Activated CD8-positive, alpha-beta T cell treated with anti-CD3 and anti-CD28 coated beads for 36 hours (primary cell): ENCODE data around the gene TLR9. TPM values are rescaled to one million over a fixed set of nuclear protein-coding genes. Genes with fewer than 3 reads are reported as not detected.

Experiments
- ATAC-seq: fragments of 200-7000 bp; cut with Tn5 transposase; one replicate; pipeline ENCODE4 v1.10.0; 2021; ENCODE audit warnings: mild to moderate bottlenecking, moderate library complexity
- CTCF ChIA-PET: fragments of 350-600 bp; sonication (Branson Sonifier 250); formaldehyde crosslinking; loops from one replicate; lab custom pipeline; 2021; ENCODE audit warnings: antibody characterized with exemption; lab: Charles Lee
- POLR2A ChIA-PET: fragments of 350-600 bp; sonication (Branson Sonifier 250); formaldehyde crosslinking; loops from one replicate; lab custom pipeline; 2021; ENCODE audit warnings: antibody characterized with exemption; lab: Charles Lee
- DNase-seq: peaks from one replicate; pipeline ENCODE4 v3.0.0-alpha.2; 2020
- H3K27ac Mint-ChIP-seq: one replicate; pipeline ENCODE4 v1.8.0; 2021; ENCODE audit warnings: mild to moderate bottlenecking, mixed read lengths
- H3K27me3 Mint-ChIP-seq: one replicate; pipeline ENCODE4 v1.8.0; 2021; ENCODE audit warnings: mixed read lengths
- H3K36me3 Mint-ChIP-seq: one replicate; pipeline ENCODE4 v1.8.0; 2021; ENCODE audit warnings: low read depth, mixed read lengths
- H3K4me1 Mint-ChIP-seq: one replicate; pipeline ENCODE4 v1.8.0; 2021; ENCODE audit warnings: low read depth, mixed read lengths
- H3K4me3 Mint-ChIP-seq: one replicate; pipeline ENCODE4 v1.8.0; 2021; ENCODE audit warnings: mild to moderate bottlenecking, moderate library complexity, mixed read lengths
- H3K9me3 Mint-ChIP-seq: one replicate; pipeline ENCODE4 v1.8.0; 2021; ENCODE audit warnings: mixed read lengths
- CTCF ChIP-seq: fragments of 200-600 bp; IDR thresholded peaks from one replicate; pipeline ENCODE4 v1.8.0; 2022; ENCODE audit warnings: antibody characterized with exemption, mild to moderate bottlenecking
- intact Hi-C: fragments of 100-400 bp; cut with micrococcal nuclease; formaldehyde crosslinking; loops from one replicate; pipeline ENCODE4 v1.10.0; 2022
- total RNA-seq, 2 experiments: library from RNA; stranded (reverse); gene quantifications; one replicate each; pipeline ENCODE4 v1.2.3, GENCODE V29; 2021

The TLR9 gene
- total RNA-seq, 2 experiments from 2014 or later: 2.0 TPM

DNA sequence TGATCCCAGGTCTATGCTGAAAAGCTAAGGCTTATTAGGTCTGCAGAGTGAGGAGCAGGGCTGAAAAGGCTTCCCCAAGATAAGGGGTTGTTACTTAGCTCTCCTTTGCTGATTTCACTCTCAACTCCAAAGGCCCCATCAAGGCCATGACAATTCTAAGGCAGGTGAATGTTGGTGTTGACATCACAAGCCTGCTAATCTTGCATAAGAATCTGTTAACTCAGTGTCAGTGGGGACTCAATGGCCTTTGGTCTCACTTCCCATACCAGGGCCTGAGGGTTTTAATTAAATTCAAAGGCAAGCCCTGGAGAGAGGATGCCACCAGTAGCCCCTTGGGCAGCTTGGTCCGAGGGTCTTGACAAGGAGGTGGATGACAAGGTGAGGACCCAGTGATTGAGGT lies 36.9 kb downstream of the TLR9 start:
- Mint-ChIP-seq H3K4me3 (no peak overlapping the region), H3K9me3 (no peaks in the 10 kb centered on the region), H3K36me3 (no peaks in the 10 kb centered on the region), H3K27ac (no peak overlapping the region), H3K4me1 (peaks cover 3% of the 10 kb centered on the region), H3K27me3 (no peaks in the 10 kb centered on the region)
- no peak for ATAC-seq
- no peak for DNase-seq
- intact Hi-C loops: no loop called here
- CTCF ChIA-PET: interaction anchor here (1.0 kb wide), 2 partner anchors 13 to 17 kb away, joined by 3 to 5 read pairs; no protein-coding TSS in a partner anchor
- no peak for TF ChIP-seq CTCF
- POLR2A ChIA-PET: interaction anchor here (0.8 kb wide), 1 partner anchor 9 kb away, joined by 3 read pairs; the partner anchor contains the start of gene ALAS1

DNA sequence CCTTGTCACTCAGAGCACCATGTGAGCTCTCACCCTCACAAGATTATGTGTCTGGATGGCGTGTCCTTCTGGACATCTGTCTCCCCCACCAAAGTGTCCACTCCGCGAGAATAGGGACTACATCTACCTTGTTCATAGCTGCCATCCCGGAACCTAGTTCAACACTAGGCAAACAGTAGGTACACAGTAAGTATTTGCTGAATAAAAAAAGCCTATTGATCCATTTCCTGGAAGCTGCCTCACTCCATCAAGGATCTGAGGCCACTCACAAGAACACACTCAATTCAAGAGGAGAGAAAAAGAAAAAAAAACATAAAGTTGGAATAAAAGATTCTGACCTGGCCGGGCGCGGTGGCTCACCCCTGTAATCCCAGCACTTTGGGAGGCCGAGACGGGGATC lies 38.7 kb downstream of the TLR9 start:
- ChIA-PET POLR2A (interaction anchor here (1.0 kb wide), 1 partner anchor 10 kb away, joined by 3 read pairs; no protein-coding TSS in a partner anchor), CTCF (interaction anchor here (1.2 to 1.5 kb wide), 3 partner anchors 16 to 198 kb away, joined by 4 to 5 read pairs (median 5); no protein-coding TSS in a partner anchor)
- Mint-ChIP-seq H3K4me1 (peaks cover 3% of the 10 kb centered on the region), H3K4me3 (no peak overlapping the region), H3K9me3 (no peaks in the 10 kb centered on the region), H3K27ac (no peak overlapping the region), H3K36me3 (no peaks in the 10 kb centered on the region), H3K27me3 (no peaks in the 10 kb centered on the region)
- intact Hi-C loops: no loop called here
- ATAC-seq: no peak
- DNase-seq: no peak
- no peak for TF ChIP-seq CTCF

GRCh38 chr3:52185837-52186236 lies 39.6 kb downstream of the TLR9 start:
- no peak for TF ChIP-seq CTCF
- H3K27me3 Mint-ChIP-seq: no peaks in the 10 kb centered on the region
- no peak overlapping the region for H3K27ac Mint-ChIP-seq
- no peaks in the 10 kb centered on the region for H3K36me3 Mint-ChIP-seq
- no peaks in the 10 kb centered on the region for H3K9me3 Mint-ChIP-seq
- ATAC-seq (no peak), DNase-seq (no peak)
- POLR2A ChIA-PET: interaction anchor here (0.7 kb wide), 1 partner anchor 15 kb away, joined by 3 read pairs; no protein-coding TSS in a partner anchor
- no peak overlapping the region for H3K4me3 Mint-ChIP-seq
- peaks cover 3% of the 10 kb centered on the region for H3K4me1 Mint-ChIP-seq
- CTCF ChIA-PET: interaction anchor here (1.2 to 1.5 kb wide), 2 partner anchors 34 to 199 kb away, joined by 5 read pairs; no protein-coding TSS in a partner anchor
- intact Hi-C loops: no loop called here

DNA sequence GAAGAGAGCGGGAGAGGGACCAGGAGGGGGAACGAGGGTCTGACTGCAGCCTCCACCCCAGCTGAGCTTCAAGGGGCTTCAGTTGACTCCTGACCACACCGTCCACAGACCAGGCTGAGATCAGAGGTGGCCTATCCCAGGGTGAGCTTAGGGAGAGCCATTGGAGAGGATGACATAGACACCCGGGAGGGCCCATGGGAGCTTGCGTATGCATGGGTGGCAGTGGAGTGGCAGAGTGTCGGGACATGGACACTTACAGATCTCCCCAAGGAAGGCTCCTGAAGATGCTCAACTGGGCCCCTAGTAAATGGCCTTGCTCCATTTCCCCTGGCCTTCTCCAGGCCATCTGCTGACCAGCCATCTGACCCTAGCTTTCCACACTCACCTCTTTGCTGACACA lies 40.1 kb downstream of the TLR9 start:
- no peak for DNase-seq
- Mint-ChIP-seq H3K27me3 (no peaks in the 10 kb centered on the region), H3K4me3 (no peak overlapping the region), H3K36me3 (no peaks in the 10 kb centered on the region), H3K9me3 (no peaks in the 10 kb centered on the region), H3K27ac (no peak overlapping the region), H3K4me1 (peaks cover 3% of the 10 kb centered on the region)
- intact Hi-C loops: no loop called here
- no peak for TF ChIP-seq CTCF
- no peak for ATAC-seq
- ChIA-PET POLR2A (no interaction called here), CTCF (interaction anchor here (1.2 to 1.5 kb wide), 2 partner anchors 35 to 200 kb away, joined by 5 read pairs; no protein-coding TSS in a partner anchor)

DNA sequence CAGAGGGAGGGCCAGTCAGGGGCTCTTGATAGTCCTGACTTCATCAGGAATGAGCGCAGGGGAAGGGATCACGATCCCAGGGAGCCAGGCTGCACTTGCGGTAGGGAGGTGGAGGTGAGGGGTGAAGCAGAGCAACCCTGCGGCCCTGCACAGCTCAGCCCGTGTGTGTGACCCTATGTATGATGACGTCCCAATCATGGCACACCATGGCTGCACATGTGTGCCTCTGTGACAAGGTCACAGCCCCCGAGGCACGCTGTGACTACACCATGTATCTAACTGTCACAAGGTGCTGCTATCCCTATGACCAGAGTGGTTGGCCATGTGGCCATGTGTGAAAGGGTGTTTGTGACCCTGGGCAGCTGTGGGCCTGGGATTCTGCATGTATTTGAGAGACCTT lies 40.8 kb downstream of the TLR9 start:
- peaks cover 3% of the 10 kb centered on the region for H3K4me1 Mint-ChIP-seq
- no peaks in the 10 kb centered on the region for H3K9me3 Mint-ChIP-seq
- no peak overlapping the region for H3K27ac Mint-ChIP-seq
- no peak for TF ChIP-seq CTCF
- CTCF ChIA-PET: no interaction called here
- H3K4me3 Mint-ChIP-seq: no peak overlapping the region
- DNase-seq (no peak), ATAC-seq (no peak)
- H3K36me3 Mint-ChIP-seq: no peaks in the 10 kb centered on the region
- intact Hi-C loops: no loop called here
- H3K27me3 Mint-ChIP-seq: no peaks in the 10 kb centered on the region
- POLR2A ChIA-PET: interaction anchor here (1.1 kb wide), 1 partner anchor 30 kb away, joined by 3 read pairs; the partner anchor contains the start of gene POC1A
